Measurements from ENCODE around the gene HTT.
"Not testable (repeated sequence)": the region's sequence is repeated elsewhere in the genome, so short reads cannot be mapped to it uniquely, and the experiment has no call there.

The HTT gene

DNA sequence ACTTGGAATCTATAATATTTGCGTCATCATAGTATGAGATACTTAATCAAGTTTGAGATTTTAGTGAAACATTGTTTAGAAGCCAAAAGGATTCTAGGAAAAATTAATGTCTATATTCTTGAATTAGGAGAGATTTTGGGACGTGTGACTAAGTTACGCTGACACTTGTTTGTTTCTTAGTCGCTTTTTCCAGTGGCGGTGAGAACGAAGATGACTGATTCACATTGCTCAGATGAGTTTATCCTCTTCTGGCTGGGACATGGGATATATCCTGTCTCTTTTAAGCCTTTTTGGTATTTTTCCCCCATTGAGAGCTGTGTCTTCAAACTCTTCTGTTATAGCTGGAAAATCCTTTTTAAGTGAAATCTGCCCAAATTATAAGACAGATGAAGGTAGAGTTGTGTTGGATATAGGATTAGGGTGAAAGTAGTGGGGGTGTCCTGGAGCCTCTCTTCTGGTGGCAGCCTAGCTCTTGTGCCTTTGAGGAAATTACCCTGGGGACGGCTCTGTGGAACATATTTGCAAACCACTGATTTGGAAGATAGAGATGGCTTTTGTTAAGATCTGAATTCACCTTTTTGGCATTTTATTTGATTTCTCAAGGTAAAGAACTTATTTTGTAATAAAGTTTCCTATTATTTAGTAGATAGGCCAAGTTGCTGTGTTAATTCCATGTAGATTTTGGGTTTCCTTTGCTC, 49.7 kb downstream of the HTT start:
- DNase-seq, result no peak

DNA sequence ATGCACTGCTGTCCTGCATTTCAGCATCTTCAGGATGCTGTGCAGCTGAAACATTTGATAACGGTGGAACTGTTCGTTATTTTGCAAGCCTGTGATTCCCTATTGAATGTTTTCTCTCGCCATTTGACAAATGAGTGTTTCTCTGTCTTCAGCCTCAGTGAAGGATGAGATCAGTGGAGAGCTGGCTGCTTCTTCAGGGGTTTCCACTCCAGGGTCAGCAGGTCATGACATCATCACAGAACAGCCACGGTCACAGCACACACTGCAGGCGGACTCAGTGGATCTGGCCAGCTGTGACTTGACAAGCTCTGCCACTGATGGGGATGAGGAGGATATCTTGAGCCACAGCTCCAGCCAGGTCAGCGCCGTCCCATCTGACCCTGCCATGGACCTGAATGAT, 52.6 kb downstream of the HTT start:
- DNase-seq, result no peak

DNA sequence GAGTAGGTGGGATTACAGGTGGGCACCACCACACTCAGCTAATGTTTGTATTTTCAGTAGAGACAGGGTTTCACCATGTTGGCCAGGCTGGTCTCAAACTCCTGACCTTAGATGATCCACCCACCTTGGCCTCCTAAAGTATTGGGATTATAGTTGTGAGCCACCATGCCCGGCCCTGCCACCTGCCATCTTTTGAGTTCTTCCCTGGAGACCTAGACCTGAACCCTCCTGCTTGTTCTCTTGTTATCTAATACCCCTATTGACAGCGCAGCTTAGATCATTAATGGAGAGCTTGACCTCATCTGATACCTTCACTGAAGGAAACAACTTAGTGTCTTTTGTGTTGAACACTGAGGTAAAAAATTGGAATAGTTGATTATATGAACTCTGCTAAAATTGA, 53.6 kb downstream of the HTT start:
- DNase-seq, result no peak

DNA sequence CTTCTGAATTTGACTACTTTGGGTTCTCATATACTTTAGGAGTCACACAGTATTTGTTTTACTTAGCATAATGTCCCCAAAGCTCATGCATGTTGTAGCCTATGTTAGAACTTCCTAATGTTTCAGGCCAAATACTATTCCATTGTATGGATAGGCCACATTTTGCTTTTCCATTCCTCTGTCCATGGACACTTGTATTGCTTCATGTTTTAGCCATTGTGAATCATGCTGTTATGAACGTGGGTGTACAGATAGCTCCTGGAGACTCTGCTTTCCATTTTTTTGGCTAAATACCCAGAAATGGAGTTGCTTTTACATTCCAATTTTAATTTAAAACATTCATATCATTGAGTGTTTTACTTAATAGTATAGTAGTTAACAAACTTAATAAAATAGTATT, 54.5 kb downstream of the HTT start:
- no peak for DNase-seq

DNA sequence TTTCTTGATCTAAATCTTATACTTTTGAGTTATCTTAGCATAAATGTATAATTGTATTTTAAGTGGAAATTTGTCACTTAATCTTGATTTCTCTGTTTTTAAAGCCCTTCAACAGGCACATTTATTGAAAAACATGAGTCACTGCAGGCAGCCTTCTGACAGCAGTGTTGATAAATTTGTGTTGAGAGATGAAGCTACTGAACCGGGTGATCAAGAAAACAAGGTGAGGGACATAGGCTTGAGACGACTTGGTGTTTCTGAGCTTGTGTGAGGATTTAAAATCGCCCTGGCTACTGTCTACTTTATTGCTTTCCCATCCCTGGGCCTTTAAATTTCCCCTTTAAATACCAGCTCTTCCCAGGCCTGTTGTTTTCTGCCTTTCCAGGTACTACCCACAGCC, 55.7 kb downstream of the HTT start:
- DNase-seq, result no peak

DNA sequence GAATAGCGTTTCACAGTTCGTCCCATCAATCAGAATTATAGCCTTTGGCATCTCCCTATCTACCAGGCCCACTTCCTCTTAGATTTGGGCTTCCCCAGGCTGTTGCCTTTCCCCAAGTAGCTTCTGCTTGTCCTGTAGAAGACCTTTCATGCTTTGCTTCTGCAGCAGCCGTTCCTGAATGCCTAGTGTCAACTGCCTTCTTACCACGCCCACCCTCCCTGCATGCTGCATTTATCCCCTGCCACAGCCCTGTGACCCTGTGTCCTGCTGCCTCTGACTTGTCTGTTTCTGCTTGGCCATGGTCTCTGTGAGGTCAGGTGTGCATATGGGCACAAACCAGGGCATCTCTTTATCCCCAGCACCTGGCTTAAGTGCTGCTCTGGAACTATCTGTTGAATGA, 56.3 kb downstream of the HTT start:
- DNase-seq, result no peak

DNA sequence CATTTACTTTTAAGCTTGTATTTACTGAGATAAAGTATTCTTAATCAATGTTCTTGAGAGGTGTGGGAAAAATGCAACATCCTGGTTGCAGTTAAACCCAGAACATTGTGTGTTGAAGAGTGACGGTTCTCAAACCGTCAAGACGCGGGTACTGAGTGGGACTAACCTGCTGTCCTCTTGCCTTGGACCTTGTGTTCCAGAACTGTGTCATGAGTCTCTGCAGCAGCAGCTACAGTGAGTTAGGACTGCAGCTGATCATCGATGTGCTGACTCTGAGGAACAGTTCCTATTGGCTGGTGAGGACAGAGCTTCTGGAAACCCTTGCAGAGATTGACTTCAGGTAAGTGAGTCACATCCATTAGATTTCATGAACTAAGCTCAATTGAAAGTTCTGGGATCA, 59.7 kb downstream of the HTT start:
- DNase-seq, result no peak

DNA sequence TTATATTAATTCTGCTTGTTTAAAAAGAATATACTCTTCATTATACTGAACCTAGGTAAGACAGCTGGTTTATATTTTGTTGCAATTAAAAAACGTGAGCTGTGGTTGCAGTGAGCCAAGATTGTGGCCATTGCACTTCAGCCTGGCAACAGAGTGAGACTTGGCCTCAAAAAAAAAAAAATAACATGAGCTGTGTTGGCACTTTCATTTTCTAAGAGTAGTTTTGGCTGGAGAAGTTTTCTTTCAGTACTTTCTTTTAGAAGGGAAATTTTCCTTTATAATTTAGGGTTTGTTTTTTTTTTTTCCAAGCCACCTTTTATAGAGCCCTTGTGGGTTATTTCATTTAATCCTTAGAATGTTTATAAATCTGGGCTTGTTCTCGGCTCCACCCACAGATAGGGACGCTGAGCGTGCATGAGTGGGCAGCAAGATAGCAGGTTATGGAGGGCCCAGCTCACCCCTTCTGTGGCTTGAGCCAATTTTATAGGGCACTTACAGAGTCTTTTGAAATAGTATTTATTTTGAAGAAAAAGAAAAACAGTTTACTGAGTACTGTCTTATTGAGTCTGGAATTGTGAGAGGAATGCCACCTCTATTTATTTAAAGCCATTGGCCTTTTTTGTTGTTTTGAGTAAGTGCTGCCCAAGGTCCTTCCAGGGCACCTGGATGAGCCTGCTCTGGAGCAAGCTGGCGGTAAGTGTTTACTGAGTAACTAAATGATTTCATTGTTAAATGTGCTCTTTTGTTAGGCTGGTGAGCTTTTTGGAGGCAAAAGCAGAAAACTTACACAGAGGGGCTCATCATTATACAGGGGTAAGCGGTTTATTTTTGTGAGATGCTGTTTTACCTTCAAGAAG, 60.9 kb downstream of the HTT start:
- no peak for DNase-seq

DNA sequence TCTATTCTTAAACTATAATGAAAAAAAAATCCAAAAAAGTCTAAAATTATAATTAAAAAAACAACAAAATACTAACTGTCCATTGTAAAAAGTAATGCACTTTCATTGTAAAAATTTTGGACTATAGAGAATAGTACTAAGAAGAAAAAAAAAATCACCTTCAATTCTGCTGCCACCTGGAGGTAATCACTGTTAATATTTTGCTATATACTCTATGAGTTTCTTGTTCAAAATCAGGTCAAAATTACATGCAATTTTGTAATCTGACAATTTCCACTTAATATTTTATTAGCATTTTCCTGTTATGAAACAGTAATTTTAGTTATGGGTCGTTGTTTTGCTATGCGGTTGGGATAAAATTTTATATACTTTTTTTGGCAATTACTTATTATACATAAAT, 62.0 kb downstream of the HTT start:
- DNase-seq, result no peak

DNA sequence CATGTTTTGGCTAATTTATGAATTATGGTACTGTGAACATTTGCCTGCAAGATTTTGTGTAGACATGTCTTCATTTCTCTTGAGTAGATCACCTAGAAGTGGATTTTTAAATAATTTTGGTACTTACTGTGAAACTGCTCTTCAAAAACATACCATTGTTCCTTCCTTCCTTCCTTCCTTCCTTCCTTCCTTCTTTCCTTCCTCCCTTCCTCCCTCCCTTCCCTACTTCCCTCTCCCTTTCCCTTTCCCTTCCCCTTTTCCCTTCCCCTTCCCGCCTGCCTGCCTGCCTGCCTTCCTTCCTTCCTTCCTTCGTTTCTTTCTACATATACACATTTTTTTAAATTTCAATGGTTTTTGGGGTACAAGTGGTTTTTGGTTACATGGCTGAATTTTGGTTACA, 63.4 kb downstream of the HTT start:
- no peak for DNase-seq

DNA sequence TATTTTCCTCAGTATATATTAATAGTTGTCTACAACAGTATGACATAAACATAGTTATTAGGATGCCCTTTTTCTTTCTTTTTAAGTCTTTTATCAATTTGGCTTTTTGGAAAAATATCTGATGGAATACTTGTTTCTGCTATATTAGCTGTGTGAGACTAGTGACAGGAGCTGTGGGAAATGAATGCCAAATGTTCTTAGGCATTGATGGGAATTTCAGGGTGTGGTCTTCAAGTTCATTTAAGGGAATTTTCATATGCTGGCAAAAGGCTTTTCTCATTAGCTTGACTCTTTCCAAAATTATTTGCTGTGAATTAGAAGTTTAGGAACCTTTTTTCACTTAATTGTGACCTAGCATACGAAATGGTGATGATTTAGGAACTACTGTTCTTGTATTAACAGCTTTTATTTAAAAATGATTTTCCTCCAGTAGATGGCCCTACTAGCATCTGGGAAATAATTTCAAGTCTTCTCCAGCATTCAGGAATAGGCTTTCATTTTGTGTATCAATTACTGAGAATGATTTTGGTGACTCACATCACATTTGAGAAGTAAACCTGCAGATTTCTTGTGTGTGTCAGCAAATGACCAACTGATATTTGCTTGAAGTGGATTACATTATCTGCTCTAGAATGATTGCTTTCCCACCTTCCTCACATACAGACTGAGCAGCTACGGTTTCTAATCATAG, 70.9 kb downstream of the HTT start:
- DNase-seq, result no peak

DNA sequence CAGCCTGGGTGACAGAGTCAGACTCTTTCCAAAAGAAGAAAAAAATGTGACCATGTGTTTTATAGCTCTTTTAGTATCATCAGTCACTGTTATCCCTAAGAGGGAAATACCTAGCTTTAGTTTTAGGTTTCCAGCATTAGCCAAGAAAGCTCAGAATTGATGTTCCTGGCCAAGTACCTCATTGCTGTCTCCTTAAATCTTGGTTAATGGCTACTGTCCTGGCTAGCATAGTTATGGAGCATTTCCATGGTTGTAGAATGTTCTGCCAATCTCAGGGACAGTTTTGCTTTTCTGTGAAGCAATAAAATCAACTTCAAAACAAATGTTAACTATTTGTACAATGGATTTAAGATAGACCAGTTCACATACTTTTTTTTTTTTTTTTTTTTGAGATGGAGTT, 74.4 kb downstream of the HTT start:
- no peak for DNase-seq

DNA sequence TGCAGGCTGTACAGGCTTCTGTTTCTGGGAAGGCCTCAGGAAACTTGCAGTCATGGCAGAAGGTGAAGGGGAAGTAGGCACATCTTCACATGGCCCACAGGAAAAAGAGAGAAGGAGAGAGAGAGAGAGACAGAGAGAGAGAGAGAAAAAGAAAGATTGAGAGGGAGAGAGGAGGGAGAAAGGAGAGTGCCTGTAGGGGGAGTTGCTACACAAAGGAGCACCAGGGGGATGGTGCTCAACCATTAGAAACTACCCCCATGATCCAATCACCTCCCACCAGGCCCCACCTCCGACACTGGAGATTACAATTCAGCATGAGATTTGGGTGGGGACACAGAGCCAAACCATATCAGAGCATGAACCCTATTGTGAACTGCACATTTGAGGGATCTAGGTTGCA, 76.8 kb downstream of the HTT start:
- not testable (repeated sequence) for DNase-seq

DNA sequence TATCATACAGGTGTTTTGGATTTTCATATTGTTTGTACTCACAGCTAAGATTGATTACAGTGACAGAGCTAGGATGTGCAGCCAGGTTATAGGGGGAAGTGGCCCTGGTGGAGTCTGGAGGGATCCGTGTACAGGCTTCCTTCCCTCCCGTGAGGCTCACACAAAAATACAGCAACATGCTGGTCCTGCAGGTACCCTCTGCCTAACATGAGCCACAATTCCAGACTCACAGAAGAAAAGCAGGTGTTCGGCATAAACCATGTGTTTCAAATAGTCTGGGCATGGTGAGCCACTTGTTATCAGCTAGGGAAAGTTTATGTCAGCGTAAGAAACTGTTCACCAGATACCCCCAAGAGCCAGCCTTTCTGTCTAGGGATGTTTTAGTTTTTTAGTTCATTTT, 82.9 kb downstream of the HTT start:
- DNase-seq, result no peak

DNA sequence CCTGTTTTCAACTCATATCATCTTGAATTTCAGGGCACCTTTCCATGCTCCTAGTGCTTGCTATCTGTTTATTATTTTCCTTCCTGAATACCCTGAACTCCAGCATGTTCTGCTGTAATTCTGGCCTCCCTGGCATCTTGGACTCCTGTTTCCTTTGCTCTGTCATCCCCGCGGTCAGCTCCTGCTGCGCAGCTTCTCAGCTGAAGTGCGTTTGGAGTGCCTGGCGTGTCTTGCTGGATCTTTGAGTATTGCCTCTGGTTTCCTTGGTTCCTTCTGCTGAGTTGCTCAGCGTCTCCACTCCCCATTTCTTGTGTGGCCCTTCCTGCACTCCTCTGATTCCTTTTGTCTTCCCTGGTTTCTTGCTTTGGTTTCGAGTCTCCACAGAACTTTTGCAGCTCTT, 84.4 kb downstream of the HTT start:
- no peak for DNase-seq

DNA sequence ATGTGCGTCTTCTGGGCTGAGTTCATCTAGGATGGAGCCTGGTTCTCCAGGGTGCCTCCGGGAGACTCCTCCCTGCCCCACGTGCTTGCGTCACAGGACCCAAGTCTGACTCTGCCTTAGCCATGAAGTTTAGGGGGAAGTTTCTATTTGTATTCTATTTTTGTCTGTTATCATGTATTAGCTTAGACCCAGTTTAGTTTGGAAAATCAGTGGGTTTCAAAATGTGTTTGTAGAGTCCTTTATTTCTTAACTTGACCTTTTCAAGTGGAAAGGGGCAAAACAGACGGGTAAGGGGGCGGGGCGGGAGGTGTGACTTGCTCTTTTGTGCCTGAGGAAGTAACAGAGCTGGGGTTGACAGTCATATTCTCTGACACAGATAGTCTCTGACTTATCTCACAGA, 86.0 kb downstream of the HTT start:
- no peak for DNase-seq

DNA sequence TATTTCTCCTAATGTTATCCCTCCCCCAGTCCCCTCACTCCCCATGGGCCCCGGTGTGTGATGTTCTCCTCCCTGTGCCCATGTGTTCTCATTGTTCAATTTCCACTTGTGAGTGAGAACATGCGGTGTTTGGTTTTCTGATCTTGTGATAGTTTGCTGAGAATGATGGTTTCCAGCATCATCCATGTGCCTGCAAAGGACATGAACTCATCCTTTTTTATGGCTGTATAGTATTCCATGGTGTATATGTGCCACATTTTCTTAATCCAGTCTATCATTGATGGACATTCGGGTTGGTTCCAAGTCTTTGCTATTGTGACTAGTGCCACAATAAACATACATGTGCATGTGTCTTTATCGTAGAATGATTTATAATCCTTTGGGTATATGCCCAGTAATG, 86.6 kb downstream of the HTT start:
- DNase-seq, result not testable (repeated sequence)

DNA sequence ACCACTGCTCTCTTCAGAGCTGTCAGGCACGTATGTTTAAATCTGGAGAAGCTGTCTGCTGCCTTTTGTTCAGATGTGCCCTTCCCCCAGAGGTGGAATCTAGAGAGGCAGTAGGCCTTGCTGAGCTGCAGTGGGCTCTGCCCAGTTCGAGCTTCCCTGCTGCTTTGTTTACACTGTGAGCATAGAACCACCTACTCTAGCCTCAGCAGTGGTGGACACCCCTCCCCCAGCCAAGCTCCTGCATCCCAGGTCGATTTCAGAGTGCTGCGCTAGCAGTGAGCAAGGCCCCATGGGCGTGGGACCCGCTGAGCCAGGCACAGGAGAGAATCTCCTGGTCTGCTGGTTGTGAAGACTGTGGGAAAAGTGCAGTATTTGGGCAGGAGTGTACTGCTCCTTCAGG, 92.0 kb downstream of the HTT start:
- not testable (repeated sequence) for DNase-seq

DNA sequence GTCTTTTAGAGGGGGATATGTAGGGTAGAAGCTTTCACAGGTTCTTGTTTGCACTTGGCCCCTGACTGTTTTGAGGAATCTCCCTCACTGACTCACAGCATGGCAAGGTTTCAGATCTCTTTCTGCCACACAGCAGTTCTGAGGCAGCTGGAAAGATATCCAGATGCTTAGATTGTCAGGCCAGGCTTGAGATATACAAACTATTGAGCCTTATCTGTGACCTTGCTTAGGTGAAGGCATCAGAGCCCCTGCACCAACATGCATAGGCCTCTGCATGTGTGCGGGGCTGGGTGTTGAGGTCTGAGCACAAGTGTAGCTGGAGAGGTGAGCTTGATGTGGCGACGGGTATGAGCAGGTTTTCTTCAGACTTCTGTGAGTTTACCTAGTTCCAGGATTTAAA, 93.5 kb downstream of the HTT start:
- no peak for DNase-seq

DNA sequence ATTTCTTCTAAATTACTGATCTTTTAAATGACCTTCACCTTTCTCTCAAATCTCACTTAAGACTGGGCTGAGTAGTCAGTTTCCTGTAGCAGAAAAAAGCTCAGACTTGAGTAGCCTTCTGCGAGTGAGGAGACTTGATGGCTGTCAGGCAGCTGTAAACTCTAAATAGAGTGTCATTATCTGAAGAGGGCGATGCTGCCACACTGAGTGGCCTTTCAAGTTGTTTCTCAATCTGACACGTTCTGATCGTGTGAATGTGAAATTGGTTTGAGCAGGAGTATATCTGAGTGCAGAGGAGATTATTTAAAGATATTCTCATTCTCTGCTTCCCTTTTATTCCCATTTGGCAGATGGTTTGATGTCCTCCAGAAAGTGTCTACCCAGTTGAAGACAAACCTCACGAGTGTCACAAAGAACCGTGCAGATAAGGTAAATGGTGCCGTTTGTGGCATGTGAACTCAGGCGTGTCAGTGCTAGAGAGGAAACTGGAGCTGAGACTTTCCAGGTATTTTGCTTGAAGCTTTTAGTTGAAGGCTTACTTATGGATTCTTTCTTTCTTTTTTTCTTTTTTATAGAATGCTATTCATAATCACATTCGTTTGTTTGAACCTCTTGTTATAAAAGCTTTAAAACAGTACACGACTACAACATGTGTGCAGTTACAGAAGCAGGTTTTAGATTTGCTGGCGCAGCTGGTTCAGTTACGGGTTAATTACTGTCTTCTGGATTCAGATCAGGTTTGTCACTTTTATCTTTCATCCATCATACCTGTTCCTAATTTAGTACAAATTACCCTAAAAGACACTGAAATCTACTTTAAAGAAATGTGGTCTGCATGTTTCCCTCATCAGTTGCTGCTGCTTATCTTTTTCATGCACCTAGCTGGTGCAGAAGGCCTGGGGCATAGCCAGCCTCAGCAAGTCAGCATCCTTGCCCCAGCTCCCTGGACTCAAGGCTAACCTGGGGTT, 100.2 kb downstream of the HTT start:
- DNase-seq, result no peak

DNA sequence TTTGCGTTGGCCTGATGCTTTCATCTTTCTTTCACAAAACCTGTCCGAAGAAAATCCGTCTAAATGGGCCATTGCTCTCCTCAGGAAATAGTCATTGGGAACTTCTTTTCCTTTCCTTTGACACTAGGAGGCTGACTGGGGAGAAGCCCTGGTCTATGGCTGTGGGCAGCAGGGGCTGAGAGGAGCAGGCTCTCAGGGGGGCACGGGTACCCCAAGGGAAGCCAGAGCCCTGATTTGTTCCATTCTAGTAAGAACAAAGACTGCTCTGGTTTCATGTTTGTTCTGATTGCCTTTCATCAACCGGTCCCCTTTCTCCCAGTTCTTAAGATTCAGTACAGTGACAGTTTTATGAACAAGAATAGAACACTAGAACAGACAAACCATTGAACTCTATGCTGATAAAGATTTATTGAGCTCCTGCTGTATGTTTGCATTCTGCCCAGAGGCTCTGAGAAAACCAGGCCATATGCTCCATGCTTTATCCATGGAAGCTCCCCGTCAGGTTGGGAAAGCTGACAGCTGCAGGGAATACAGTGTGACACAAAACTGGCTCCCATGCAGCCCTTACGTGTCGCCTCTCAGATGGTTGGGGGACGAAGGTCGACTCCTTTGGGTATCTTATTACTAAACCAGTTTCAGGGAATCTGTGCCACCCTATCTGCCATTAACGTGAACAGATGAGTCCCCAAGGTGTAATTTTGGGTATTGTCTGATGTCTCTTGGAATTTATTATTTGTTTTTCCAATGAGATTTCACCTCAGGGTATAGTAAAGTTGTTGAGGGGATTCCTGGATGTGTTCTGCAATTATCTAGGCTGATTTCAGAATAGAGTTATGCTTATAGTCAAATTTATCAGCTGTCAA, 102.1 kb downstream of the HTT start:
- DNase-seq, result no peak

DNA sequence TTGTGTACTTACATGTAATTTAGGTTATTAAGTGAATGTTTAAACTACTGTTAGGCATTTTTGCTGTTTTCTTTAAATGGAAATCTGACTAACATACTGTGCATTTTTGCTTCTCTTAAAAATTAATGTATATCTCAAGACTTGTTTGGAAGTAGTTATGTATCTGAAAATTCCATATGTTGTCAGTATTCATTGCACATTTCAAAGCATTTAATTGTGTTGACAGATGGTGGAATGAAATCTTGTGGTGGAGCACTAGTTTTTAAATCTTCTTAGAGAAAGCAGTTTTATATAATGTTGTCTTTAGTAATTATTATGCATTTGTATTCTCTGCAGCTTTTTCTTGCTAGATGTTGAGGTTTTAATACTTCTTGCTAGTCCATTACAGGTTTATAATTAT, 102.9 kb downstream of the HTT start:
- DNase-seq, result no peak

Measured in NCI-H526 treated with DMSO at 0.1 percent for 48 hours (cell line).